B cell (primary cell): ENCODE data around the gene FES. TPM values are rescaled to one million over a fixed set of nuclear protein-coding genes. Genes with fewer than 3 reads are reported as not detected.

Experiments used
- ATAC-seq: fragments of 200-7000 bp; cut with Tn5 transposase; one replicate; pipeline ENCODE4 v1.10.0; 2021; ENCODE audit warnings: low read depth, mild to moderate bottlenecking, moderate number of reproducible peaks, moderate library complexity
- CTCF ChIA-PET: fragments of 350-600 bp; sonication (Branson Sonifier 250); formaldehyde crosslinking; loops from one replicate; lab custom pipeline; 2021; ENCODE audit warnings: antibody characterized with exemption, inconsistent platforms; lab: Charles Lee
- POLR2A ChIA-PET: fragments of 350-600 bp; sonication (Branson Sonifier 250); formaldehyde crosslinking; loops from one replicate; lab custom pipeline; 2021; ENCODE audit warnings: antibody characterized with exemption; lab: Charles Lee
- DNase-seq: peaks from one replicate; pipeline ENCODE4 v3.0.0; 2013
- H2AFZ ChIP-seq: 2 replicates; pipeline ENCODE4 v1.6.1; 2012; ENCODE audit warnings: mild to moderate bottlenecking, low read depth, low read length; ENCODE audit not compliant: insufficient read depth, poor library complexity, severe bottlenecking
- H3K27ac ChIP-seq, 2 donors: 1 replicate in 1 of 2; 2 replicates in 1 of 2; pipeline ENCODE4 v1.5.1; 2012 to 2013; ENCODE audit warnings: low read length in 2 of 2, mild to moderate bottlenecking in 2 of 2, moderate library complexity in 1 of 2
- H3K27me3 ChIP-seq, 4 experiments: fragments of 200-600 bp in 1 of 4; sonication (generic) in 1 of 4; replicated peaks in 1 of 4; 1 replicate in 2 of 4; 2 replicates in 2 of 4; pipeline versions ENCODE4 v1.6.1 to v1.7.0; 2013 to 2016; ENCODE audit warnings: low read length in 3 of 4, mild to moderate bottlenecking in 2 of 4, mixed read lengths in 1 of 4, moderate library complexity in 1 of 4; ENCODE audit not compliant: insufficient read depth in 4 of 4, control insufficient read depth in 3 of 4; ENCODE audit errors: control extremely low read depth in 1 of 4
- H3K36me3 ChIP-seq, 2 experiments: replicated peaks in 1 of 2; 1 replicate in 1 of 2; 2 replicates in 1 of 2; pipeline versions ENCODE4 v1.6.1 to v1.7.1; 2013; ENCODE audit warnings: low read length in 1 of 2; ENCODE audit not compliant: insufficient read depth in 2 of 2, control insufficient read depth in 1 of 2; ENCODE audit errors: control extremely low read depth in 1 of 2, extremely low read depth in 1 of 2
- H3K4me1 ChIP-seq, 2 donors: fragments of 200-600 bp in 1 of 2; sonication (generic) in 1 of 2; 1 replicate in 1 of 2; 2 replicates in 1 of 2; pipeline versions ENCODE4 v1.5.1 to v1.6.1; 2013 to 2017; ENCODE audit warnings: low read length in 2 of 2; ENCODE audit not compliant: control insufficient read depth in 2 of 2, insufficient read depth in 2 of 2
- H3K4me2 ChIP-seq: replicated peaks from 2 replicates; pipeline ENCODE3; 2012; ENCODE audit warnings: mild to moderate bottlenecking, low read depth, low read length; ENCODE audit not compliant: poor library complexity, severe bottlenecking
- H3K4me3 ChIP-seq, 5 experiments: fragments of 200-600 bp in 1 of 5; sonication (generic) in 1 of 5; 1 replicate in 3 of 5; 2 replicates in 2 of 5; pipeline versions ENCODE4 v1.5.1 to v1.7.0; 2011 to 2016; ENCODE audit warnings: low read length in 4 of 5, mild to moderate bottlenecking in 4 of 5, low read depth in 2 of 5, control low read depth in 1 of 5, moderate library complexity in 1 of 5; ENCODE audit not compliant: insufficient read depth in 1 of 5; ENCODE audit errors: control extremely low read depth in 1 of 5, extremely low read depth in 1 of 5
- H3K79me2 ChIP-seq: fragments of 200-600 bp; sonication (generic); one replicate; pipeline ENCODE4 v1.6.0; 2016; ENCODE audit warnings: low read length; ENCODE audit not compliant: control insufficient read depth, insufficient read depth
- H3K9ac ChIP-seq: fragments of 200-600 bp; sonication (generic); 2 replicates; pipeline ENCODE4 v1.6.1; 2017; ENCODE audit warnings: mild to moderate bottlenecking, low read length, moderate library complexity
- H3K9me3 ChIP-seq, 3 donors: one replicate each; pipeline versions ENCODE4 v1.6.1 to v1.7.1; 2013; ENCODE audit warnings: low read length in 2 of 3; ENCODE audit not compliant: control insufficient read depth in 2 of 3, insufficient read depth in 1 of 3; ENCODE audit errors: control extremely low read depth in 1 of 3
- H4K20me1 ChIP-seq: 2 replicates; pipeline ENCODE4 v1.6.0; 2012; ENCODE audit warnings: mild to moderate bottlenecking, low read length; ENCODE audit not compliant: insufficient read depth, control insufficient read depth, poor library complexity, severe bottlenecking
- H3K27ac Mint-ChIP-seq: one replicate; pipeline ENCODE4 v1.8.0; 2021; ENCODE audit warnings: mixed read lengths
- H3K27me3 Mint-ChIP-seq: one replicate; pipeline ENCODE4 v1.8.0; 2021; ENCODE audit warnings: mixed read lengths
- H3K4me1 Mint-ChIP-seq: one replicate; pipeline ENCODE4 v1.8.0; 2021; ENCODE audit warnings: mixed read lengths
- H3K4me3 Mint-ChIP-seq: one replicate; pipeline ENCODE4 v1.8.0; 2021; ENCODE audit warnings: mixed read lengths
- H3K9me3 Mint-ChIP-seq: one replicate; pipeline ENCODE4 v1.8.0; 2022; ENCODE audit warnings: mixed read lengths; ENCODE audit not compliant: insufficient read depth
- CTCF ChIP-seq: fragments of 200-600 bp; IDR thresholded peaks from one replicate; pipeline ENCODE4 v1.8.0; 2022; ENCODE audit warnings: antibody characterized with exemption, mild to moderate bottlenecking
- EZH2 ChIP-seq: IDR thresholded peaks from 2 replicates; pipeline ENCODE4 v1.6.1; 2012; ENCODE audit warnings: borderline replicate concordance, low read depth, mild to moderate bottlenecking, moderate library complexity, low read length; ENCODE audit not compliant: insufficient read depth, poor library complexity, severe bottlenecking
- WGBS: methylation state at CpG from one replicate; pipeline ENCODE4 v1.1.5; 2013; ENCODE audit warnings: missing lambda C conversion rate; ENCODE audit not compliant: insufficient coverage; 5-methylcytosine and 5-hydroxymethylcytosine counted together
- intact Hi-C: fragments of 100-400 bp; cut with micrococcal nuclease; formaldehyde crosslinking; loops from one replicate; pipeline ENCODE4 v1.10.0; 2022
- polyA plus RNA-seq: library from polyadenylated mRNA; depleted of rRNA; stranded (reverse); fragments of >200 nt; gene quantifications from 2 replicates; pipeline ENCODE4 v1.2.3, GENCODE V29; 2012
- total RNA-seq, 2 donors: library from RNA; stranded (reverse); fragments of 120-200 nt in 1 of 2; gene quantifications; 1 replicate in 1 of 2; 2 replicates in 1 of 2; pipeline versions ENCODE4 v1.2.3 to v1.2.4, GENCODE V29; 2013 to 2022

Gene FES
- total and polyA plus RNA-seq, 2 donors (not counting 1 experiment from before 2014, with no cell fraction given): 23.9 to 31.4 TPM

- Histone ChIP-seq H3K27me3 (no peaks in the 10 kb centered on the region), H3K4me1 (peaks cover 5 to 16% of the 10 kb centered on the region in 2 donors), H3K9ac (no peak overlapping the region), H3K79me2 (no peaks in the 10 kb centered on the region), H3K9me3 (no peaks in the 10 kb centered on the region), H4K20me1 (no peaks in the 10 kb centered on the region), H2AFZ (no peak overlapping the region), H3K27ac (no peak overlapping the region), H3K36me3 (no peaks in the 10 kb centered on the region), H3K4me3 (no peak overlapping the region), H3K4me2 (no peak overlapping the region)
- CTCF ChIA-PET: interaction anchor here (0.6 to 1.4 kb wide), 4 partner anchors 22 to 106 kb away, joined by 3 read pairs; no protein-coding TSS in a partner anchor
- DNase-seq: no peak
- Mint-ChIP-seq H3K27me3 (no peaks in the 10 kb centered on the region), H3K27ac (no peak overlapping the region), H3K9me3 (no peaks in the 10 kb centered on the region), H3K4me3 (no peak overlapping the region), H3K4me1 (peaks cover 20% of the 10 kb centered on the region)
- POLR2A ChIA-PET: interaction anchor here (0.6 kb wide), 1 partner anchor 11 kb away, joined by 3 read pairs; no protein-coding TSS in a partner anchor
- TF ChIP-seq CTCF: no peak
- no peak for TF ChIP-seq EZH2
- 97% methylated on average over 7 of the region's 10 CpGs for WGBS
- ATAC-seq: no peak
- intact Hi-C loops: no loop called here
These were observed 19.8 kb upstream of the FES start for GRCh38 chr15:90864507-90864906.

- no peaks in the 10 kb centered on the region for H3K9me3 Mint-ChIP-seq
- no peak for TF ChIP-seq EZH2
- TF ChIP-seq CTCF: no peak
- no peak overlapping the region for H3K4me3 ChIP-seq
- H3K4me2 ChIP-seq: no peak overlapping the region
- no peak overlapping the region for H3K27ac ChIP-seq
- ATAC-seq (no peak), DNase-seq (no peak)
- H3K36me3 ChIP-seq: no peaks in the 10 kb centered on the region
- H3K79me2 ChIP-seq: no peaks in the 10 kb centered on the region
- peaks cover 17 to 28% of the 10 kb centered on the region in 2 donors for H3K4me1 ChIP-seq
- H3K9me3 ChIP-seq: no peaks in the 10 kb centered on the region
- no peaks in the 10 kb centered on the region for H3K27me3 ChIP-seq
- H3K27me3 Mint-ChIP-seq: no peaks in the 10 kb centered on the region
- no peak overlapping the region for H3K4me3 Mint-ChIP-seq
- H2AFZ ChIP-seq: no peak overlapping the region
- H3K9ac ChIP-seq: no peak overlapping the region
- no peaks in the 10 kb centered on the region for H4K20me1 ChIP-seq
- peak overlapping the region; percentile 38 for H3K27ac Mint-ChIP-seq
- POLR2A ChIA-PET: interaction anchor here (0.5 kb wide), 1 partner anchor 29 kb away, joined by 4 read pairs; no protein-coding TSS in a partner anchor
- WGBS: 96% methylated on average over 3 of the region's 4 CpGs
- CTCF ChIA-PET: interaction anchor here (1.0 kb wide), 1 partner anchor 21 kb away, joined by 3 read pairs; no protein-coding TSS in a partner anchor
- intact Hi-C loops: no loop called here
- peaks cover 30% of the 10 kb centered on the region for H3K4me1 Mint-ChIP-seq
These were observed 18.6 kb upstream of the FES start for GRCh38 chr15:90865702-90866101.
